GM18505 (cell line): ENCODE data around the gene CCZ1.
"Not testable (repeated sequence)": the region's sequence is repeated elsewhere in the genome, so short reads cannot be mapped to it uniquely, and the experiment has no call there.

Experiments
- ATAC-seq: cut with Tn5 transposase; IDR thresholded peaks from one replicate; pipeline ENCODE4 v1.9.1; 2021; ENCODE audit not compliant: unreplicated experiment
- POLR2A ChIP-seq: IDR thresholded peaks from 4 replicates; pipeline ENCODE4 v1.6.1; 2011; ENCODE audit warnings: borderline replicate concordance; ENCODE audit not compliant: insufficient read depth, insufficient read length; ENCODE audit errors: extremely low read depth

The CCZ1 gene

GRCh38 chr7:5892498-5892897 lies 6.0 kb upstream of the CCZ1 start:
- no peak for TF ChIP-seq POLR2A
- no peak for ATAC-seq

- not testable (repeated sequence) for ATAC-seq
Measured at GRCh38 chr7:5897369-5897919, 1.1 kb upstream of the CCZ1 start.

- not testable (repeated sequence) for ATAC-seq
Measured at GRCh38 chr7:5903002-5903401, 4.5 kb downstream of the CCZ1 start.

GRCh38 chr7:5904726-5905125 lies 6.2 kb downstream of the CCZ1 start:
- ATAC-seq = not testable (repeated sequence)

GRCh38 chr7:5908835-5909234 lies 10.3 kb downstream of the CCZ1 start:
- not testable (repeated sequence) for ATAC-seq

GRCh38 chr7:5916529-5916928 lies 18.0 kb downstream of the CCZ1 start:
- not testable (repeated sequence) for ATAC-seq

GRCh38 chr7:5924180-5924579 lies 25.6 kb downstream of the CCZ1 start:
- not testable (repeated sequence) for ATAC-seq

GRCh38 chr7:5924630-5925029 lies 26.1 kb downstream of the CCZ1 start:
- ATAC-seq = not testable (repeated sequence)

GRCh38 chr7:5926263-5926870 lies 27.8 kb downstream of the CCZ1 start:
- ATAC-seq = not testable (repeated sequence)

- not testable (repeated sequence) for ATAC-seq
Measured at GRCh38 chr7:5930290-5930689, 31.8 kb downstream of the CCZ1 start.

- ATAC-seq = not testable (repeated sequence)
Measured at GRCh38 chr7:5931250-5931649, 32.7 kb downstream of the CCZ1 start.

- ATAC-seq = not testable (repeated sequence)
Measured at GRCh38 chr7:5931905-5932644, 33.5 kb downstream of the CCZ1 start.

GRCh38 chr7:5934945-5935450 lies 36.5 kb downstream of the CCZ1 start:
- not testable (repeated sequence) for ATAC-seq

- not testable (repeated sequence) for ATAC-seq
Measured at GRCh38 chr7:5963205-5963604, 64.7 kb downstream of the CCZ1 start.

- not testable (repeated sequence) for ATAC-seq
Measured at GRCh38 chr7:5963810-5964209, 65.3 kb downstream of the CCZ1 start.

- not testable (repeated sequence) for ATAC-seq
Measured at GRCh38 chr7:5970347-5970911, 71.9 kb downstream of the CCZ1 start, which contains the start of gene RSPH10B. TSS of gene RSPH10B (minus strand) at chr7:5970689. CDS start at chr7:5967116, 3,573 bp downstream.

- not testable (repeated sequence) for ATAC-seq
Measured at GRCh38 chr7:5973580-5973979, 75.0 kb downstream of the CCZ1 start.
